Glomerular endothelial cell (primary cell): ENCODE results near the gene CBX8. TPM values are rescaled to one million over a fixed set of nuclear protein-coding genes. Genes with fewer than 3 reads are reported as not detected.
"Not testable (repeated sequence)": the region's sequence is repeated elsewhere in the genome, so short reads cannot be mapped to it uniquely, and the experiment has no call there.

Experiments
- DNase-seq: peaks from one replicate; pipeline ENCODE4 v3.0.0-alpha.2; 2011; ENCODE audit warnings: low read depth, low spot score; ENCODE audit errors: extremely low read depth
- total RNA-seq: library from RNA; depleted of rRNA; stranded (reverse); fragments of >200 nt; gene quantifications from 2 replicates; pipeline ENCODE4 v1.2.3, GENCODE V29; 2015

Gene CBX8
- total RNA-seq, 1 donor from 2014 or later, result 2.1 TPM

DNA sequence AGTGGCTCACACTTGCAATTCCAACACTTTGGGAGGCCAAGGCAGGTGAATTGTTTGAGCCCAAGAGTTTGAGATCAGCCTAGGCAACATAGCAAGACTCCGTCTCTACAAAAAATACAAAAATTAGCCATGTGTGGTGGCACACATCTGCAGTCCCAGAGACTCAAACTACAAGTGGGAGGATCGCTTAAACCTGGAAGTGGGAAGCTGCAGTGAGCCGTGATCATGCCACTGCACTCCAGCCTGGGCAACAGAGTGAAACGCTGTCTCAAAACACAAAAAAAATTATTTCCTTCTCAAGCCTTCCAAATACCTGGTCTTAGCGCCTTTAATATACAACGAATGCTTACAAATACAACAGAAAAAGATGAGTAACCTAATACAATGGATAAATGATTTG lies 38.6 kb downstream of the CBX8 start:
- DNase-seq, result no peak

DNA sequence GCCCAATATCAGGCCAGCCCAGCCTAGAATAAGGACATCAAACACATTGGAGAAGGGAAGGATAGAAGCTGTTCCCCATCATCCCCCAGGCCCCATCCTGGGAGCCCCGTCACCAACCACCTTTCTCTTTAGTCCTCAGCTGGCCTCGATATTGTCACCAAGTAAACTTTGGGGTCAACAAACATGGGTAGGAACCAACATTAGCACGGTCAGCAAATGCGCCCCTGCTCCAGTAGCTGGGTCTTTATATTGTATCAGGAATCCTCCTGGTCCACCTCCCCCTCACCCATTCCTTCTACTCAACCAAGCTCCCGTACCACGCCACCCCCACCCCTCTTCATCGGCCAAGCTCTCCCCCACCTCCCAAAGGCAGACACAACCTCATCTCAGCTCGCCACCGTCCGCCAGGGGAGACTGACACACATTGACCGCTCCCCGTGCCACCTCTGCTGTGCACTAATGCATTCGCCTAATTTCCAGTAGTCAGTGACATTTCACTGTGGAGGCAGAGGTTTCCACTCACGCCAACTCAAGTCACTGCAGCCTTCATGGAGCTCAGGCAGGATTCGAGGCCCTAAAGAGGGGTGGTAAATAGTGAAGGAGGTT lies 39.6 kb downstream of the CBX8 start:
- DNase-seq, result no peak

DNA sequence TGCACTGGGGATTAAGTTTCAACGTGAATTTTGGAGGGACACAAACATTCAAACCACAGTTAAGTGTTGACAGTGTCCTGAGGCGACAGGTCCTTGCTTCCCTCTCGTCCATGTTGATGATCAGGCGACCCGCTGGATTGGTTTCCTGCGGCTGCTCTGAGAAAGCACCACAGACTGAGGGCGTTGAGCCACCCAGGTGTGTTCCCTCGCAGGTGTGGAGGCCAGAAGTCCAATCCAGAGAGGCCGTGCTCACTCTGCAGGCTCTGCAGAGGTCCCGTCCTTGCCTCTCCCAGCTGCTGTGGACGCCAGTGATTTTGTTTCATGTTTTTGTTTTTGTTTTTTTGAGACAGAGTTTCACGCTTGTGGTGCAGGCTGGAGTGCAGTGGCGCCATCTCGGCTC lies 41.3 kb downstream of the CBX8 start:
- no peak for DNase-seq

DNA sequence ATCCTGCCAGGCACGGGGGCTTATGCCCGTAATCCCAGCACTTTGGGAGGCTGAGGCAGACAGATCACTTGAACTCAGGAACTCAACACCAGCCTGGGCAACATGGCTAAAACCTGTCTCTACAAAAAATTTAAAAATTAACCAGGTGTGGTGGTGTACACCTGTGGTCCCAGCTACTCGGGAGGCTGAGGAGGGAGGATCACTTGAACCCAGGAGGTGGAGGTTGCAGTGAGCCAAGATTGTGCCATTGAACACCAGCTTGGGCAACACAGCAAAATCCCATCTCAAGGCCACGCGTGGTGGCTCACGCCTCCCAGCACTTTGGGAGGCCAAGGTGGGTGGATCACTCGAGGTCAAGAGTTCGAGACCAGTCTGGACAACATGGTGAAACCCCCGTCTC lies 42.0 kb downstream of the CBX8 start:
- not testable (repeated sequence) for DNase-seq

DNA sequence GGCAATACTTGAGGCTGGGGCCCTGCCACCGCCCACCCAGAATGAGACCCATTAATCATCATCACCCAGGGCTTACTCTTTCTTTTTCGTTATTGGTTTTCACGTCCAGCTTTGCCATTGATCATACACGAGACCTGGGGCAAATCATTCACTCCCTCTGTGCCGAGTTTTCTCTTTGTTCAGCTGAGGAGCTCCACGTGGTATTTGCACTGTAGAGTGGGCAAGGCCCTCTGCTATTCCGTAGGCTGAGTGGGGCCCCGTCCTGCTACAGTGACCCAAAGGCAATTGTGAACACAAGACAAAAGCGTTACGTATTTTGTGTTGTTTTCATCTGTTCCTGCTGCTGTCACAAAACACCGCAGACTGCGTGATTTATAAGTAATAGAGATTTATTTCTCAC lies 42.5 kb downstream of the CBX8 start:
- no peak for DNase-seq

DNA sequence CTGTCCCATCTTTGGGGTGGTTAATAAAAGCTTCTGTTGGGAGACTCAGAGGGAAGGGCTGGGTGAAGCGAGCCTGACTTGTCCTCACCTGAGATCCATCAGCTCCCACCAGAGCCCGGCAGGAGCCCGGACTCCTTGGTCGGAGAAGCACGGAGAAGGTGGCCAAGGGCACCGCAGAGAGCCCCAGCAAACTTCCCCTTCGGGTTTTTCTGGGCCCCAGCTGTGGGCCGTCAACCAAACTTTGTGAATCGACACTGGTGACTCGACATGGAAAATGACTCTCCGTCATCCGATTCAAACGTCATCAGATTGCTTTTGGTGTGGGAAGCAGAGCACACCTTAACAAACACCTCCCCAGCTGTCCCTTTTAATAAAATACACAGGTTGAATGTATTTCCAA lies 44.7 kb downstream of the CBX8 start:
- DNase-seq, result no peak

DNA sequence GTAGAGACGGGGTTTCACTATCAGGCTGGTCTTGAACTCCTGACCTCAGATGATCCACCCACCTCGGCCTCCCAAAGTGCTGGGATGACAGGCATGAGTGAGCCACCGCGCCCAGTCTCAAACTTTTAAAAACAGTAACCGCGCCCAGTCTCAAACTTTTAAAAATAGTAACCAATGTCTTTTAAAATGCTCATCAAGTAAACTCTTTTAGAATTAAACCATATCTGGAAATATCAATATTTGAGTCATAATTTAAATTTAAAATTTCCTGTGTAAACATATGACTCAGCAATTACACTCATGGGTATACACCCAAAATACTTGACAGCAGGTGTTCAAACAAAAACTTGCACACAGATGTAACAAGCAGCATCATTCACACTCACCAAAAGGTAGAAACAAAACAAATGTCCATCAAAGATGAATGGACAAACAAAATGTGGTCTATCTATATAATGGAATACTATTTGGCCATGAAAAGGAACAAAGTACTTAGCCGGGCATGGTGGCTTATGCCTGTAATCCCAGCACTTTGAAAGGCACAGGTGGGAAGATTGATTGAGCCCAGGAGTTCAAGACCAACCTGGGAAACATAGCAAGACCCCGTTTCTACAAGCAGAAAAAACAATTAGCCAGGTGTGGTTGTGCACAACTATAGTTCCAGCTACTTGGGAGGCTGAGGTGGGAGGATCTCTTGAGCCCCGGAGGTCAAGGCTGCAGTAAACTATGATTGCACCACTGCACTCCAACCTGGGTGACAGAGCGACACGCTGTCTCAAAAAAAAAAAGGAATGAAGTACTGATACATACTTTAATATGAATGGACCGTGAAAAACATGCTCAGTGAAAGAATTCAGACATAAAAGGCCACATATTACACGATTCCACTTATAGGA lies 46.0 kb downstream of the CBX8 start:
- no peak for DNase-seq

DNA sequence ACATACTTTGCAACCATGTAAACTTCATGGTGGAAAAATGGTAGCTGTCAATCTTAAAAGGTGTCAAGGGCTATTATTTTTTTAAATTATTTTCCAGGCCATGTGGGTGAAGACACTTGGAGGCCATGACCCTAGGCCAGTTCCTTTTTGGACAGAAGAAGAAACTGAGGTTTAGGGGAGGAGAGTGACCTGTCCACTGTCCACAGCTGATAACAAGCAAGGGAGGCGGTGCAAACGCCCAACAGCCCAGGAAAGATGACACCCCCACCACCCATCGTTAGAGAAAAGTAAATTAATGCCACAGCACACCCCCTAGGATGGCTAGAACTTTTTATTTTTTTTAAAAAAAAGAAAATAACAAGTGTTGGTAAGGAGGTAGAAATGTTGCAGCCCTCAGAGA lies 46.9 kb downstream of the CBX8 start:
- DNase-seq, result no peak

DNA sequence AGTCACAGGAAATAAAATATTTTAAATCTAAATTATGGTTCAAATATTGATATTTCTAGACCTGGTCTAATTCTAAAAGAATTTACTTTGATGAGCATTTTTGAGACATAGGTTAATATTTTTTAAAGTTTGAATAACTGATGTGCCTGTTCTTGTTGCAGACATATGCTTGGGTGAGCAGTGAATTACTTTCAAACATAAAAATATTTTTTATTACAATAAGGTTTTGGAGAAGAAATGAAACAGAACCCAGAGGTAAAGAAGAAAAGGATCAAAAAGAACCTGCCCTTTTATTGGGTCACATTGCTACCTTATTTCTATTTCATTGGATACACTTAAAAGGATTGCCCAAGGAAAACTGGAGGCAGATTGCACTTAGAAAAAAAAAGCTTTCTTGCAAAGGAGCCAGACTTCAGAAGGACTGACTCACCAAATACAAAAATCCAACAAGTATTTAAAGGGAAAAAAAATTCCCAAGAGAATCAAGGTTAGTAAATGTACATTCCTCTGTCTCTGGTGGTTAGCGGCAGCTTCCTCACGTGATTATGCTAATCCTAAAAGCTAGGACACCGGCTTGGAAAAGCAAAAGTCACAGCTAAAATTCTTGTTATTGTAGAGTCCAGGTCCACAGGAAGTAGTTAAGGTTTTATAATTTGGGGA lies 47.6 kb downstream of the CBX8 start:
- no peak for DNase-seq

DNA sequence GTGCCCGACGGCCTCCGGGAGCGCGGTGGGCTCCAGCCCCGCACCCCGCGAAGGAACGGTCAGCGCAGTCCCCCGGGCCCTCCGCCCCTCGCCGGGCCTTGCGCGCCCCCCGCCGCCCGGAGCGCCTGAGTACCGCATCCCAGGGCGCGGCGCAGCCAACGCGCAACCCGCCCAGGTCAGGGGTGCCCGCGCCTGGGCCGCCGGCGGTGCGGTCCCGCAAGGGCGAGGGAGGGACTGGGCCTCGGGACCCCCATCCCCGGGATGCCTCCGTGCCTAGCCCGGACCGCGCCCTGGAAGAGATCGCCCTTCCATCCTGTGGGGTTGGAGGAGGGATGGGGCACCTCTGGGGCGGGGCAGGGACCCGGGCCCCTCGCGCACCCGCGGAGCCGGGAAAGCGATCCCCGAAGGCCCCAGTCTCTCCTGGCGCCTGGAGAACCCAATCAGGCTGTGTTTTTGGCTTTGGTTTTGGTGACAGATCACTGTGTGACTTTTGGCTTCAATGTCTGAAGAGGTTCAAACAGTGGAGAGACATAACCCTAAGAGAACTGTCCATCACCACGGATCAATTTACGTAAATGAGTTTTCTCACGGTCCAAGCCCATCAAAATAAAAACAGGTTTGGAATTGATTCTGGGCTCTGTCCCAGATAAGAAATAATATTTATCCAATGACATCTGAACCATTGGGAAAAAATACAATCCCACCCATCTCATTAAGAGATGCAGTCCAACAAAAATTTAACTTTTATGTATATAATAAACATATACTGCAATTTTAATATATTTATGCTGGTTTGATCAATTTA lies 48.4 kb downstream of the CBX8 start:
- no peak for DNase-seq

DNA sequence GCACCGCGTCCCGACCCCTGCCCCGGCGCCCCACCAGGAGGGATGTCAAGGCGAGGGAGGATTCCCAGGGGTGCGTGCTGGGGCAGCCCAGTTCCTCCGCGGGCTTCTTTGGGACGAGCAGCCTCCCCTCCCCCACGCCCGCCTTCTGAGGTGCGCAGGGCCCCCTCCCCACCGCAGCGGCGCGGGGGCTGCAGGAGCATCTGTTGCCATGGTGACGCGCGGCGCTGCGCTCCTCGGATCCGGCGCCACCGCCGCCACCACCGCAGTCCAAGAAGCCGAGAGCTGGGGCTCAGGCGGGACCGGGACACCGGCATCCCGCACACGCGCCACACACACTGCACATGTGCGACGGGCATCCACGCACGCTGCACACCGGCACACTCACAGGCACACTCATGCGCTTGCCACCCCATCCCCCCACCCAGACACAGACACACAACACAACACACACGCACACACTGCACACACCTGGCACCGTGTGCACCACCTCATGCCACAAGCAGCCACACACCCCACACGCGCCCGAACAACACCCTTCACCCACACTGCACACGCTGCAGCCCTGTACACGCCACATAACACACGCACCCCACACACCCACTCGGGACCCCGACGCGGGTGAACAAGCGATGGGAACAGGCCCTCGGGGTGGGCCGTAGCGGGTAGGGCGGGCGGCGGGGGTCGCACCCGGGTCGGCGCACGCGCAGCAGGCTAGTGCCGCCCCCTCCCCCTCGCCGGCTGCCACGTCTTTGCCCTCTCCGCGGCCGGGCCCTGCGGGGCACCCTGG lies 49.2 kb downstream of the CBX8 start:
- DNase-seq, result no peak

DNA sequence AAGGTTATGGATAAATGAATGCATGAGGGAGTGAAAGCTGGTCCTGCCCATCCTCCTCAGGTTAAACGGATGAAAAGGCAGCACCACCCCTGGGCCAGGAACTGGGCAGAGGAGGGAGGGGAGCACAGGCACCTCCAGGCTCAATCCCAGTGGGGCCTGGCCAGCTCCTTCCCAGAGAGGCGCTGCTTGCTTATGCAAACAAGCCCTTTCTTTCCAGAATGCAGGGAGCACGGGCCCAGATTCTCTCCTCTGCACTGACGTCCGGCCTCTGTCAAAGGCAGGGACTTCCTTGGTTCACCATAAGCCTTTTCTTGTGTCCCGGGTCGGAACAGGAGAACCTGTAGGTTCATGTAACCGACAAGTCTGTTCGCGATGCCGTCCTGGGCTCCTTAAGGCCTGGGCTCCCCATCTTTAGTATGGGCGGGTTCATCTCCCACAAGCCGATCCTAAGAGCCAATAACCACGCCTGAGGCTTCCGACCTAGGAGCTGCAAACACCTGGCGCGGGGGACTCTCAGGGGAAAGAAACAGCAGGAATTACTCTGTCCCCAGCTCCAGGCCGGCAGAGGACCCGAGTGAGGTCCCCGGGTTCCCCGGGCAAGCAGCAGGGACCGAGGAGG lies 49.9 kb downstream of the CBX8 start:
- no peak for DNase-seq

DNA sequence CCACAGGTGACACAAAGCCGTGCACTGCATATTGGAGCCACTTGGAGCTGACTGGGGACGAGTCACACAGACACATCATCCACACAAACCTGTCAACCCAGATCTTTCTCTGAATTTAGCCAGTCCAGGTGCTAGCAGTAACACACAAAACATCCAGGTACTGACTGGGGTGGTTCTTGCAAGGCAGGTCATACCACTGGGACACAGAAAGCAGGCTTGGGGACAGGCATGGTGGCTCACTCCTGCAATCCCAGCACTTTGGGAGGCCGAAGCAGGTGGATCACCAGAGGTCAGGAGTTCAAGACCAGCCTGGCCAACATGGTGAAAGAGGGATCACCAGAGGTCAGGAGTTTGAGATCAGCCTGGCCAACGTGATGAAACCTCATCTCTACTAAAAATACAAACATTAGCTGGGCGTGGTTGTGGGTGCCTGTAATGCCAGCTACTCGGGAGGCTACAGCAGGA lies 51.2 kb downstream of the CBX8 start:
- DNase-seq, result no peak

DNA sequence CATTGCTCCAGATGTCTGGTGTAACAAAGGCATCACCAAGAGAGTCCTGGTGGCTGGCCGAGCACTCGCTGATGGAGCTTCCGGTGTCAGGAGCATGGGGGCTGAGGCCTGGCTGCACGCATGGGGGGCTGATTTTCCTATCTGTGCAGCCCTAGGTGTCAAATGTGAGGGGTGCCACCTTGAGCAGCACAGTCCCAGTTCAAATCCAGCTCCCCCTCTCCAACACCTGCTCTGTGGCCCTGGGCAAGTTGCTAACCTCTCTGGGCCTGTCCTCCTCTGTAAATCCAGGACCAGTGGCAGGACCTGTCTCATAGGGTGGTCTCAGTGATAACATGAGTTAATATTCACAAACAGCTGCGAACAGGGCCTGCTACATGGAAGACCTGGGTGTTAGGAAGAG lies 53.3 kb downstream of the CBX8 start:
- DNase-seq, result no peak

DNA sequence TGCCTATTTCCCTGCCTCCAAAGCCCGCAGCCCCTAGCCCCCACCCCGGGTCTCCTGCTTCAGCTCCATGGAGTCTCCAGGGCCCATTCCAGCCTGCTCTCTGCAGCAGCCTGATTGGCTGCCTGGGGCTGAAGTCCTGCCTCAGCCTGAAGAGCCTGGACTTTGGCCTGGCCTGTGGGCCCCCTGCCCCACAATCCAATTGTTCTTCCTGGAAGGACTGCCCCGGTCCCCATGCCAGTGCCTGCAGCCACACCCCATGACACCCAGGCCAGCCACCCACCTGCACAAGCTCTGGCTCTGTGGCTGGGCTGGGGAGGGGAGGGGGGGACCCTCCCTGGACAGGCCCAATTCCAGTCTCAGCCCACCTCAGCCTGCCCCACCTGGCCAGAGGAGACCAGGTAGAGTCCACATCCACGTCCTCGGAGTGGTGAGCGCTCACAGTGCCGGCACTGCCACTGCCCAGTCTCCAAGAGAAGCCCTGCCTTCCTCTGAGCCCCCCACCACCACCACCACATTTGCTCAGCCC lies 53.9 kb downstream of the CBX8 start:
- no peak for DNase-seq

DNA sequence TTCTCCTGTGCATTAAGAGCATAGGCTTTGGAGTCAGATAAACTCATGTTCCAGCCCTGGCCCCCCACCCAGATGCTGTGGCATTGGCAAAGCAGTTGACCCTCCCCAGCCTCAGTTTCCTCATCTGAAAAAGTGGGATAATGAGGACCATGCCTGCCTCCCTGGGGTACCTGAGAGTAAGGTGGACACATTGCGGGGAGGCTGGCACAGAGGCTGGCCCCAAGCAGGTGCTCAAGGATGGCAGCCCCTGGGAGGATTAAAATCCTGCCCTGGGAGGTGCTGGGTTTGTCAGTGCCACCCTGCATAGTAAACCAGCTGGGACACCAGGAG lies 54.3 kb downstream of the CBX8 start:
- no peak for DNase-seq
